Spleen (tissue), 11 donors: ENCODE measurements around the gene TDRD7. TPM values are rescaled to one million over a fixed set of nuclear protein-coding genes. Genes with fewer than 3 reads are reported as not detected.
"Not testable (repeated sequence)": the region's sequence is repeated elsewhere in the genome, so short reads cannot be mapped to it uniquely, and the experiment has no call there.

ENCODE experiments used
- DNase-seq: peaks from one replicate; pipeline ENCODE4 v3.0.0-alpha.2; 2020
- H3K27ac ChIP-seq, 8 donors: fragments of 200-600 bp; sonication (generic) in 7 of 8; 1 replicate in 4 of 8; 2 replicates in 4 of 8; pipeline versions ENCODE4 v1.5.0 to v1.8.0; 2016 to 2021; ENCODE audit warnings: inconsistent platforms in 4 of 8, mild to moderate bottlenecking in 4 of 8, moderate library complexity in 1 of 8
- H3K27me3 ChIP-seq, 7 donors: fragments of 200-600 bp; sonication (generic) in 6 of 7; replicated peaks in 1 of 7; 1 replicate in 4 of 7; 2 replicates in 3 of 7; pipeline versions ENCODE4 v1.5.0 to v1.8.0; 2016 to 2021; ENCODE audit warnings: inconsistent platforms in 3 of 7, mild to moderate bottlenecking in 1 of 7
- H3K36me3 ChIP-seq, 6 donors: fragments of 200-600 bp; sonication (generic) in 5 of 6; 1 replicate in 4 of 6; 2 replicates in 2 of 6; pipeline versions ENCODE4 v1.5.0 to v1.8.0; 2016 to 2021; ENCODE audit warnings: inconsistent platforms in 2 of 6
- H3K4me1 ChIP-seq, 6 donors: fragments of 200-600 bp; sonication (generic) in 5 of 6; 1 replicate in 3 of 6; 2 replicates in 3 of 6; pipeline versions ENCODE4 v1.5.0 to v1.8.0; 2016 to 2021; ENCODE audit warnings: inconsistent platforms in 3 of 6
- H3K4me3 ChIP-seq, 8 donors: fragments of 200-600 bp; sonication (generic) in 7 of 8; 1 replicate in 4 of 8; 2 replicates in 4 of 8; pipeline versions ENCODE4 v1.5.0 to v1.8.0; 2016 to 2021; ENCODE audit warnings: inconsistent platforms in 4 of 8, mild to moderate bottlenecking in 4 of 8, moderate library complexity in 2 of 8
- H3K9me3 ChIP-seq, 8 donors: fragments of 200-600 bp; sonication (generic) in 7 of 8; 1 replicate in 4 of 8; 2 replicates in 4 of 8; pipeline versions ENCODE4 v1.5.0 to v1.8.0; 2016 to 2021; ENCODE audit warnings: inconsistent platforms in 4 of 8
- CTCF ChIP-seq, 11 experiments: fragments of 200-600 bp in 7 of 11; fragments of 450-650 bp in 4 of 11; sonication (generic) in 4 of 11; IDR thresholded peaks in 8 of 11; conservative IDR thresholded peaks in 3 of 11; 1 replicate in 7 of 11; 2 replicates in 4 of 11; pipeline versions ENCODE4 v1.4.0 to v1.8.0; 2016 to 2021; ENCODE audit warnings: antibody characterized with exemption in 11 of 11, inconsistent platforms in 4 of 11, mild to moderate bottlenecking in 1 of 11
- POLR2A ChIP-seq, 3 donors: fragments of 450-650 bp; IDR thresholded peaks; one replicate each; pipeline ENCODE4 v1.5.1; 2017; ENCODE audit warnings: antibody characterized with exemption in 3 of 3, mild to moderate bottlenecking in 1 of 3
- POLR2AphosphoS5 ChIP-seq, 3 donors: sonication (generic); formaldehyde crosslinking; IDR thresholded peaks; one replicate each; pipeline ENCODE4 v1.5.1; 2017; ENCODE audit warnings: antibody characterized with exemption in 3 of 3
- WGBS, 5 donors: extraction: QIAGEN DNeasy Blood & Tissue Kit in 3 of 5; methylation state at CpG; one replicate each; pipeline versions ENCODE4 v1.1.5 to v1.1.7; 2013 to 2018; 5-methylcytosine and 5-hydroxymethylcytosine counted together
- intact Hi-C: fragments of 100-400 bp; cut with DNase I; formaldehyde crosslinking; loops from one replicate; pipeline ENCODE4 v1.15.0; 2023; ENCODE audit warnings: low total_unique reads
- polyA plus RNA-seq, 3 donors: library from polyadenylated mRNA; stranded (reverse); fragments of 200-250 nt; gene quantifications; one replicate each; pipeline ENCODE4 v1.2.1, GENCODE V29; 2013
- total RNA-seq, 7 donors: library from RNA; depleted of rRNA in 3 of 7; stranded (reverse); fragments of >200 nt in 3 of 7; fragmentation: NEBNext Ultra II Directional in 4 of 7; extraction: Animal tissue kit (Norgen Biotek cat#: 25700) in 4 of 7; gene quantifications; one replicate each; pipeline versions ENCODE4 v1.1.0 to v1.2.1, GENCODE V29; 2016 to 2021
- donor health status: healthy with polysubstance abuse.
- donor health status: DM: no; HTN: no; CAD: no; lungs with moderate emphysema.
- donor health status: DM: no; HTN: no; CAD: no.
- donor health status: Bipolar disorder and iron deficiency.
- donor health status: healthy.
- donor health status: DM: no; HTN: no; CAD: no.
- donor health status: DM: yes; HTN: yes; CAD: no.

The TDRD7 gene
- total and polyA plus RNA-seq, 10 donors: 6.4 to 18.7 (median 15.3) TPM

DNA sequence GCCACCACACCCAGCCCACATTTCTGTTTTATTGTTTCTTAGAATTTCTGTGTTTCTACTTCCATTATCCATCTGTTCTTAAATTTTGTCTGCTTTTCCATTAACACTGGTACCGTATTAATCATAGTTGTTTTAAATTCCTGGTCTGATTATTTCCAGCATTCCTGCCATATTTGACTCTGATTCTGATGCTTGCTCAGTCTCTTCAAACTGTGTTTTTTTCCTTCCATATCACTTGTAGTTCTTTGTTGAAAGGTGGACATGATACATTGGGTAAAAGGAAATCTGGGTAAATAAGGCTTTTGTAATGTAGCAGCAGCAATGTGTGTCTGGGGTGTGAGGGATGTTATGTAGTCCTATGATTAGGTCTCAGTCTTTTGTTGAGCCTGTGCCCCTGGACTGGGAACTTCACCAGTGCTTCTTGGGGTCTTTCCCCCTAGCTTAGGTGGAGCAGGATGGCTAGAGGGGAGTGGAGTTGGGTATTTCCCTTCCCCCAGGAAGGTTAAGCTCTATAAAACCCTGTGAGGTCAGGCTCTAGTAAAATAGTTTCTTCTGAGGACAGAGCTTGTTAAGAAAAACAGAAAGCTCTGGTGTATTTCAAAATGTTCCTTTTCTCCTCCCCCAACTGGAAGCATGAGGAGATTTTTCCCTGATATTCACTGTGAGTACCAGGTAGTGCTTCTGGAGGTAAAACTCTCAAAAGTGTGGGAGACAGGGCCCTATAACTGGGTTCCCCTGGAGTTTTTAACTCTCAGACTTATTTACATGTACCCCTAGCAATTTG is 79.5 kb downstream of the TDRD7 start:
- no peaks in the 10 kb centered on the region for H3K27me3 ChIP-seq
- H3K4me3 ChIP-seq: no peak overlapping the region
- no peak for TF ChIP-seq POLR2AphosphoS5 (IDR thresholded peaks at IDR 0.05)
- no peak for TF ChIP-seq CTCF (IDR thresholded peaks at IDR 0.05 in 8 of 11, conservative IDR thresholded peaks at IDR 0.05 in 3 of 11)
- TF ChIP-seq POLR2A (IDR thresholded peaks at IDR 0.05): no peak
- peaks cover 0 to 93% (median 36%) of the 10 kb centered on the region in 6 donors for H3K36me3 ChIP-seq
- intact Hi-C loops: no loop called here
- H3K9me3 ChIP-seq: peaks cover 0 to 17% (median 11%) of the 10 kb centered on the region in 8 donors
- no peak for DNase-seq
- no peaks in the 10 kb centered on the region for H3K4me1 ChIP-seq
- WGBS, 5 donors: 95 to 100% (median 97%) methylated on average over 1 of the region's 1 CpG
- no peak overlapping the region for H3K27ac ChIP-seq

DNA sequence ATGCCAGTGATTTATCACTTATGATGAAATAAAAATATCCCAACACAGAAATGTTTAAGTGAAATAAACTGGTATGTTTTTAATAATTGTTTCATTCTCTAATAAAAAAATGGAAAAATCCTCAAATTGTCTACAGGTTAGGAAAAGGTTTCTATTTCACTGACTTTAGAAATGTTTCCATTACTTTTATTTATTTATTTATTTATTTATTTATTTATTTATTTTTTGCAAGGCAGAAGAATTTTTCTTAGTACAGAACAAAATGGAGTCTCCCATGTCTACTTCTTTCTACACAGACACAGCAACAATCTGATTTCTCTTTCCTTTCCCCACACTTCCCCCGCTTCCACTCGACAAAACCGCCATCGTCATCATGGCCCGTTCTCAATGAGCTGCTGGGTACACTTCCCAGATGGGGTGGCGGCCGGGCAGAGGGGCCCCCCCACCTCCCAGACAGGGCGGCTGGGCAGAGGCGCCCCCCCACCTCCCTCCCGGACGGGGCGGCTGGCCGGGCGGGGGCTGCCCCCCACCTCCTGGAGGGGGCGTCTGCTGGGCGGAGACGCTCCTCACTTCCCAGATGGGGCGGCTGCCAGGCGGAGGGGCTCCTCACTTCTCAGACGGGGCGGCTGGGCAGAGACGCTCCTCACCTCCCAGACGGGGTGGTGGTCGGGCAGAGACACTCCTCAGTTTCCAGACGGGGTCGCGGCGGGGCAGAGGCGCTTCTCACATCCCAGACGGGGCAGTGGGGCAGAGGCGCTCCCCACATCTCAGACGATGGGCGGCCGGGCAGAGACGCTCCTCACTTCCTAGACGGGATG is 85.9 kb downstream of the TDRD7 start:
- DNase-seq, H3K9me3 ChIP-seq, H3K4me3 ChIP-seq, intact Hi-C loops, H3K27ac ChIP-seq: not testable (repeated sequence)
- peaks cover 0 to 40% (median 18%) of the 10 kb centered on the region in 6 donors for H3K36me3 ChIP-seq
- 93 to 98% (median 96%) methylated on average over 11 to 36 of the region's 36 CpGs for WGBS, 5 donors
- peaks cover 0 to 45% (median 32%) of the 10 kb centered on the region in 7 donors for H3K27me3 ChIP-seq
- H3K4me1 ChIP-seq: peaks cover 6 to 22% (median 17%) of the 10 kb centered on the region in 6 donors

- DNase-seq, H3K27ac ChIP-seq, H3K9me3 ChIP-seq, intact Hi-C loops, H3K4me3 ChIP-seq: not testable (repeated sequence)
- WGBS, 5 donors: 82 to 90% (median 84%) methylated on average over 5 of the region's 5 CpGs
- Histone ChIP-seq H3K36me3 (peaks cover 0 to 33% (median 18%) of the 10 kb centered on the region in 6 donors), H3K27me3 (peaks cover 0 to 55% (median 43%) of the 10 kb centered on the region in 7 donors), H3K4me1 (peaks cover 6 to 28% (median 22%) of the 10 kb centered on the region in 6 donors)
Measured at GRCh38 chr9:97498846-97499245, 87.0 kb downstream of the TDRD7 start.

DNA sequence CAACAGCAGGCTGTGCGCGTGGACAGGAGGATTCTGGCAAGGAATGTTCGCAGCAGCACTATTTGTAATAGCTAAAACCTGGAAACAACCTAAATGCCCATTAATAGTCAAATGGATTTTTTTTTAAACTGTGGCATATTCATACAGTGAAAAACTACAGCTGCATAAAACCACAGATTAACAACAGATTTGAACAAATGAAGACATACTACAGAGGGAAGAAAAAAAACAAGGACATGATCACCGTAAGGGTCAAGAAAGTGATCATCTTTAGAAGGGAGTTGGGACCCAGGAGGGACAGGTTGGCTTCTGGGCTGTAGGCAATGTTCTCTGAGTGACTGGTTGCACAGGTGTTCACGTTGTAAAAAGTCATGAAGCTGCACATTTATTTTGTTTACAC is 88.4 kb downstream of the TDRD7 start:
- TF ChIP-seq CTCF (IDR thresholded peaks at IDR 0.05 in 8 of 11, conservative IDR thresholded peaks at IDR 0.05 in 3 of 11) (no peak), POLR2A (IDR thresholded peaks at IDR 0.05) (no peak), POLR2AphosphoS5 (IDR thresholded peaks at IDR 0.05) (no peak)
- DNase-seq: no peak
- H3K36me3 ChIP-seq: peaks cover 0 to 21% (median 17%) of the 10 kb centered on the region in 6 donors
- intact Hi-C loops: no loop called here
- no peak overlapping the region for H3K4me3 ChIP-seq
- peaks cover 0 to 9% (median 0%) of the 10 kb centered on the region in 8 donors for H3K9me3 ChIP-seq
- H3K27ac ChIP-seq: no peak overlapping the region
- WGBS, 5 donors: 47 to 56% (median 50%) methylated on average over 5 of the region's 5 CpGs
- H3K4me1 ChIP-seq: peaks cover 6 to 28% (median 22%) of the 10 kb centered on the region in 6 donors
- H3K27me3 ChIP-seq: peaks cover 0 to 70% (median 49%) of the 10 kb centered on the region in 7 donors
